Astrocyte (in vitro differentiated cells and primary cell): ENCODE data around the gene MTA2. TPM values are rescaled to one million over a fixed set of nuclear protein-coding genes. Genes with fewer than 3 reads are reported as not detected.

ENCODE experiments used
- DNase-seq: peaks from one replicate; pipeline ENCODE4 v3.0.0-alpha.2; 2010; ENCODE audit warnings: low read depth
- FAIRE-seq: peaks from 2 replicates; lab custom pipeline; 2011; peaks lifted over from hg19 to GRCh38; lab: Jason Lieb, UNC
- H2AFZ ChIP-seq: 2 replicates; pipeline ENCODE4 v1.6.0; 2012; ENCODE audit warnings: low read depth, low read length, inconsistent platforms
- H3K27ac ChIP-seq: 2 replicates; pipeline ENCODE4 v1.5.1; 2011; ENCODE audit warnings: low read depth, low read length, inconsistent platforms
- H3K27me3 ChIP-seq: 2 replicates; pipeline ENCODE4 v1.6.0; 2011; ENCODE audit warnings: low read length, inconsistent platforms; ENCODE audit not compliant: insufficient read depth
- H3K36me3 ChIP-seq: 2 replicates; pipeline ENCODE4 v1.5.1; 2011; ENCODE audit warnings: low read length, inconsistent platforms; ENCODE audit not compliant: insufficient read depth
- H3K4me1 ChIP-seq: 2 replicates; pipeline ENCODE4 v1.5.1; 2011; ENCODE audit warnings: low read length, inconsistent platforms; ENCODE audit not compliant: insufficient read depth
- H3K4me2 ChIP-seq: 2 replicates; pipeline ENCODE4 v1.6.0; 2012; ENCODE audit warnings: low read length, inconsistent platforms
- H3K4me3 ChIP-seq: 2 replicates; pipeline ENCODE4 v1.5.1; 2011; ENCODE audit warnings: low read depth, mild to moderate bottlenecking, low read length, inconsistent platforms; ENCODE audit not compliant: insufficient read depth
- H3K79me2 ChIP-seq: 2 replicates; pipeline ENCODE4 v1.6.0; 2012; ENCODE audit warnings: mild to moderate bottlenecking, low read length, inconsistent platforms; ENCODE audit not compliant: insufficient read depth
- H3K9ac ChIP-seq: 2 replicates; pipeline ENCODE4 v1.6.0; 2012; ENCODE audit warnings: mild to moderate bottlenecking, low read length, inconsistent platforms
- H3K9me3 ChIP-seq: 2 replicates; pipeline ENCODE4 v1.5.1; 2012; ENCODE audit warnings: low read depth, mild to moderate bottlenecking, low read length, inconsistent platforms; ENCODE audit not compliant: insufficient read depth
- H4K20me1 ChIP-seq: 2 replicates; pipeline ENCODE4 v1.6.0; 2012; ENCODE audit warnings: low read length, inconsistent platforms; ENCODE audit not compliant: insufficient read depth
- H3K27ac Mint-ChIP-seq: one replicate; pipeline ENCODE4 v1.8.0; 2021; ENCODE audit warnings: mild to moderate bottlenecking, mixed read lengths; ENCODE audit not compliant: unreplicated experiment
- H3K27me3 Mint-ChIP-seq: one replicate; pipeline ENCODE4 v1.8.0; 2021; ENCODE audit warnings: low read depth, mixed read lengths; ENCODE audit not compliant: unreplicated experiment
- H3K36me3 Mint-ChIP-seq: one replicate; pipeline ENCODE4 v1.8.0; 2021; ENCODE audit warnings: low read depth, mixed read lengths; ENCODE audit not compliant: unreplicated experiment
- H3K4me1 Mint-ChIP-seq: one replicate; pipeline ENCODE4 v1.8.0; 2021; ENCODE audit warnings: low read depth, mixed read lengths; ENCODE audit not compliant: unreplicated experiment
- H3K4me3 Mint-ChIP-seq: one replicate; pipeline ENCODE4 v1.8.0; 2021; ENCODE audit warnings: mild to moderate bottlenecking, moderate library complexity, mixed read lengths; ENCODE audit not compliant: unreplicated experiment
- H3K9me3 Mint-ChIP-seq: one replicate; pipeline ENCODE4 v1.8.0; 2021; ENCODE audit warnings: mild to moderate bottlenecking, mixed read lengths; ENCODE audit not compliant: unreplicated experiment
- CTCF ChIP-seq: IDR thresholded peaks from 2 replicates; pipeline ENCODE4 v1.5.1; 2011; ENCODE audit warnings: low read depth, mild to moderate bottlenecking, inconsistent platforms, low read length, moderate library complexity; ENCODE audit not compliant: insufficient read depth
- EZH2 ChIP-seq: IDR thresholded peaks from 2 replicates; pipeline ENCODE4 v1.6.1; 2012; ENCODE audit warnings: mild to moderate bottlenecking, low read length, inconsistent platforms; ENCODE audit not compliant: insufficient read depth
- total RNA-seq: library from RNA; stranded (reverse); gene quantifications from 2 replicates; pipeline ENCODE4 v1.2.1, GENCODE V29; 2021

MTA2 gene
- total RNA-seq, 1 donor from 2014 or later = 136 TPM

DNA sequence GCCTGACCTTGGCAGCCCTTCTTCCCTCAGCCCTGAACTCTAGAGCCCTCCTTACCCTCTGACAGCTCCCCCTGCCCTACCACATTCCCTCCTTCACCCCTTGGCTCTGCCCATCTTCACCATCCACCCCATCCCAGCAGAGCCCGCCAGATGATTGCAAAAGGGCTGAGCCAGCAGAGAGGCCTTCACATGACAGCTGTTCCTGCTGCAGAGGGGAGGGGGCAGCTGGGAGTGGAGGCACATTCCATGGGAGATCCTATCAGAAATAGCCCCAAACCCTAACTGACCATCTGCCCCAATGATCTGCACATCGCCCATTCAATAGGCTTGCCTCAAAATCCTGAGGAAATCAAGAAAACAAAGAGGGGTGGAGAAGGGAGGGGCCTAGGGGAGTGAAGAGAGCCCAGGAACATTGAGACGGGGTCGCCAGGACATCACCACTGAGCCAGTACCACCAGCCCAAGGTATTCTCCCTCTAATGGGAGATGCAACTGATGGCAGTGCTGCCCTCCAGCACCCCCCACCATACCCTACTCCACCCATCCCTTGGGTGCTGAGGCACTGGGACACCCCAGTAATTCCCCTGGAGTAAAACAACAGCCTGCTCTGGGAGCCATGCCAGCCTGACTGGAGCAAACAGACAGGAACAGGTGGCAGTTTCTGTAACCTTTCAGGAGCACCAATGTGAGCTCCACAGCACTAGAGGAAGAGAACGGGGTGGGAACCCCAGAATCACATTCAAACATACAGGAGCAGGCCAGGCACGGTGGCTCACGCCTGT lies 47.1 kb downstream of the MTA2 start:
- peaks cover 12% of the 10 kb centered on the region for H3K36me3 Mint-ChIP-seq
- H3K9me3 Mint-ChIP-seq = no peaks in the 10 kb centered on the region
- H3K4me2 ChIP-seq = peak overlapping the region; percentile 93
- H3K79me2 ChIP-seq = peaks cover 14% of the 10 kb centered on the region
- FAIRE-seq (no peak), DNase-seq (no peak)
- H3K36me3 ChIP-seq = peaks cover 11% of the 10 kb centered on the region
- peak overlapping the region; percentile 88 for H3K9ac ChIP-seq
- H3K4me3 Mint-ChIP-seq = peak overlapping the region; percentile 64
- no peaks in the 10 kb centered on the region for H3K27me3 Mint-ChIP-seq
- peaks cover 60% of the 10 kb centered on the region for H3K4me1 Mint-ChIP-seq
- H2AFZ ChIP-seq = no peak overlapping the region
- peaks cover 26% of the 10 kb centered on the region for H4K20me1 ChIP-seq
- peak overlapping the region; percentile 97 for H3K27ac ChIP-seq
- H3K4me1 ChIP-seq = peaks cover 68% of the 10 kb centered on the region
- TF ChIP-seq CTCF (no peak), EZH2 (no peak)
- no peak overlapping the region for H3K4me3 ChIP-seq
- peak overlapping the region; percentile 91 for H3K27ac Mint-ChIP-seq
- no peaks in the 10 kb centered on the region for H3K9me3 ChIP-seq
- no peaks in the 10 kb centered on the region for H3K27me3 ChIP-seq

- Histone ChIP-seq H2AFZ (peak overlapping the region; percentile 19), H4K20me1 (peaks cover 20% of the 10 kb centered on the region), H3K36me3 (peaks cover 4% of the 10 kb centered on the region), H3K4me2 (peak overlapping the region; percentile 93), H3K4me3 (peak overlapping the region; percentile 34), H3K27me3 (no peaks in the 10 kb centered on the region), H3K27ac (peak overlapping the region; percentile 97), H3K9ac (peak overlapping the region; percentile 88), H3K9me3 (no peaks in the 10 kb centered on the region), H3K79me2 (peaks cover 9% of the 10 kb centered on the region), H3K4me1 (peaks cover 64% of the 10 kb centered on the region)
- no peaks in the 10 kb centered on the region for H3K9me3 Mint-ChIP-seq
- H3K27me3 Mint-ChIP-seq = no peaks in the 10 kb centered on the region
- H3K4me3 Mint-ChIP-seq = peak overlapping the region; percentile 64
- FAIRE-seq (peak; percentile 41), DNase-seq (peak; percentile 90)
- peak overlapping the region; percentile 91 for H3K27ac Mint-ChIP-seq
- H3K4me1 Mint-ChIP-seq = peaks cover 54% of the 10 kb centered on the region
- H3K36me3 Mint-ChIP-seq = peaks cover 6% of the 10 kb centered on the region
- TF ChIP-seq CTCF (no peak), EZH2 (no peak)
These were observed 47.8 kb downstream of the MTA2 start for GRCh38 chr11:62553839-62554361.
